Measurements from ENCODE around the gene DDIT3. TPM values are rescaled to one million over a fixed set of nuclear protein-coding genes. Genes with fewer than 3 reads are reported as not detected.

Gene DDIT3
- total and polyA plus RNA-seq, 2 of the 13 experiments (the other 11 are each of a cell fraction or from before 2014, with no cell fraction given), result 27.5 to 48.7 TPM

DNA sequence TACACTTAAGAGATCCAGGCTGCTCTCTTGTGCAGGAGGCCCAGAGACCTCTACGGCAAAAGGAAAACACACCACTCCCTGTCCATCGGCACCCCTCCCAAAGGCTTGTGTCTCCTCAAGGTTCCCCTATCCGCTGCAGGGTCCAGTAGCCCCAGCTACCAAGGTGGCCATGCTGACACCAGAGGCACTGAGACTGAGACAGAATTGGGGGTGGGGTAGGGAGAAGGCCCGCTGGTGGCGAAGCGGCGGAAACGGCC lies 590 bp downstream of the DDIT3 start (continued):
- TF ChIP-seq ZBED4 (CRISPR knock-in tag; IDR thresholded peaks at IDR 0.05; ENCODE audit: borderline replicate concordance) (no peak), AKAP8 (CRISPR knock-in tag; IDR thresholded peaks at IDR 0.05) (0 out of 2 replicates have a peak, but pooled peaks have one; percentile 38), GATAD2A (CRISPR knock-in tag; IDR thresholded peaks at IDR 0.05) (no peak), PHF20 (CRISPR knock-in tag; IDR thresholded peaks at IDR 0.05) (no peak), STAT6 (CRISPR knock-in tag; IDR thresholded peaks at IDR 0.05; ENCODE audit: borderline replicate concordance) (no peak), ZNF605 (CRISPR knock-in tag; IDR thresholded peaks at IDR 0.05) (no peak), TP53 (CRISPR knock-in tag; conservative IDR thresholded peaks at IDR 0.05) (no peak), KDM6A (CRISPR knock-in tag; IDR thresholded peaks at IDR 0.05; ENCODE audit: low read depth) (no peak), KAT2B (IDR thresholded peaks at IDR 0.05; ENCODE audit: borderline replicate concordance, low read depth, low read length) (no peak), NCOA1 (CRISPR knock-in tag; IDR thresholded peaks at IDR 0.05) (0 out of 2 replicates have a peak, but pooled peaks have one; percentile 76), ZNF34 (CRISPR knock-in tag; IDR thresholded peaks at IDR 0.05; ENCODE audit: borderline replicate concordance) (no peak), GPBP1L1 (CRISPR knock-in tag; IDR thresholded peaks at IDR 0.05) (no peak), NRL (CRISPR knock-in tag; IDR thresholded peaks at IDR 0.05; ENCODE audit: borderline replicate concordance) (0 out of 2 replicates have a peak, but pooled peaks have one; percentile 69), ZNF350 (CRISPR knock-in tag; IDR thresholded peaks at IDR 0.05; ENCODE audit: borderline replicate concordance, low read depth) (peak; percentile 18; the same call in 1 of the 2 replicates)
- TF ChIP-seq, protein P1, sequence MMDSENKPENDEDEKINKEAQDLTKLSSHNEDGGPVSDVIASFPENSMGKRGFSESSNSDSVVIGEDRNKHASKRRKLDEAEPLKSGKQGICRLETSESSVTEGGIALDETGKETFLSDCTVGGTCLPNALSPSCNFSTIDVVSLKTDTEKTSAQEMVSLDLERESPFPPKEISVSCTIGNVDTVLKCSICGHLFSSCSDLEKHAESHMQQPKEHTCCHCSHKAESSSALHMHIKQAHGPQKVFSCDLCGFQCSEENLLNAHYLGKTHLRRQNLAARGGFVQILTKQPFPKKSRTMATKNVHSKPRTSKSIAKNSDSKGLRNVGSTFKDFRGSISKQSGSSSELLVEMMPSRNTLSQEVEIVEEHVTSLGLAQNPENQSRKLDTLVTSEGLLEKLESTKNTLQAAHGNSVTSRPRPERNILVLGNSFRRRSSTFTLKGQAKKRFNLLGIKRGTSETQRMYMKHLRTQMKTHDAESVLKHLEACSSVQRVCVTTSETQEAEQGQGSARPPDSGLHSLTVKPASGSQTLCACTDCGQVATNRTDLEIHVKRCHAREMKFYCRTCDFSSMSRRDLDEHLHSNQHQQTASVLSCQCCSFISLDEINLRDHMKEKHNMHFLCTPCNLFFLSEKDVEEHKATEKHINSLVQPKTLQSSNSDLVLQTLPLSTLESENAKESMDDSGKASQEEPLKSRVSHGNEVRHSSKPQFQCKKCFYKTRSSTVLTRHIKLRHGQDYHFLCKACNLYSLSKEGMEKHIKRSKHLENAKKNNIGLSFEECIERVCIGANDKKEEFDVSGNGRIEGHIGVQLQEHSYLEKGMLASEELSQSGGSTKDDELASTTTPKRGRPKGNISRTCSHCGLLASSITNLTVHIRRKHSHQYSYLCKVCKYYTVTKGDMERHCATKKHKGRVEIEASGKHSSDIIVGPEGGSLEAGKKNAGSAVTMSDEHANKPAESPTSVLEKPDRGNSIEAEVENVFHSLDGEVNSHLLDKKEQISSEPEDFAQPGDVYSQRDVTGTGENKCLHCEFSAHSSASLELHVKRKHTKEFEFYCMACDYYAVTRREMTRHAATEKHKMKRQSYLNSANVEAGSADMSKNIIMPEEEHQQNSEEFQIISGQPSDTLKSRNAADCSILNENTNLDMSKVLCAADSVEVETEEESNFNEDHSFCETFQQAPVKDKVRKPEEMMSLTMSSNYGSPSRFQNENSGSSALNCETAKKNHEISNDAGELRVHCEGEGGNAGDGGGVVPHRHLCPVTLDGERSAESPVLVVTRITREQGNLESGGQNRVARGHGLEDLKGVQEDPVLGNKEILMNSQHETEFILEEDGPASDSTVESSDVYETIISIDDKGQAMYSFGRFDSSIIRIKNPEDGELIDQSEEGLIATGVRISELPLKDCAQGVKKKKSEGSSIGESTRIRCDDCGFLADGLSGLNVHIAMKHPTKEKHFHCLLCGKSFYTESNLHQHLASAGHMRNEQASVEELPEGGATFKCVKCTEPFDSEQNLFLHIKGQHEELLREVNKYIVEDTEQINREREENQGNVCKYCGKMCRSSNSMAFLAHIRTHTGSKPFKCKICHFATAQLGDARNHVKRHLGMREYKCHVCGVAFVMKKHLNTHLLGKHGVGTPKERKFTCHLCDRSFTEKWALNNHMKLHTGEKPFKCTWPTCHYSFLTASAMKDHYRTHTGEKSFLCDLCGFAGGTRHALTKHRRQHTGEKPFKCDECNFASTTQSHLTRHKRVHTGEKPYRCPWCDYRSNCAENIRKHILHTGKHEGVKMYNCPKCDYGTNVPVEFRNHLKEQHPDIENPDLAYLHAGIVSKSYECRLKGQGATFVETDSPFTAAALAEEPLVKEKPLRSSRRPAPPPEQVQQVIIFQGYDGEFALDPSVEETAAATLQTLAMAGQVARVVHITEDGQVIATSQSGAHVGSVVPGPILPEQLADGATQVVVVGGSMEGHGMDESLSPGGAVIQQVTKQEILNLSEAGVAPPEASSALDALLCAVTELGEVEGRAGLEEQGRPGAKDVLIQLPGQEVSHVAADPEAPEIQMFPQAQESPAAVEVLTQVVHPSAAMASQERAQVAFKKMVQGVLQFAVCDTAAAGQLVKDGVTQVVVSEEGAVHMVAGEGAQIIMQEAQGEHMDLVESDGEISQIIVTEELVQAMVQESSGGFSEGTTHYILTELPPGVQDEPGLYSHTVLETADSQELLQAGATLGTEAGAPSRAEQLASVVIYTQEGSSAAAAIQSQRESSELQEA (CRISPR knock-in tag; IDR thresholded peaks at IDR 0.05; ENCODE audit: not compliant biosample characterization), result no peak

All from HepG2 (cell line).